GM18951 (cell line): ENCODE data around the gene AGXT2.

Experiments used
- POLR2A ChIP-seq: IDR thresholded peaks from 4 replicates; pipeline ENCODE4 v1.6.1; 2011; ENCODE audit warnings: mild to moderate bottlenecking; ENCODE audit not compliant: insufficient read length, insufficient read depth; ENCODE audit errors: extremely low read depth
- in situ Hi-C: fragments of 300-500 bp; cut with MboI; formaldehyde crosslinking; loops from one replicate; pipeline ENCODE4 v1.12.0; 2022; ENCODE audit warnings: low sequenced_read_pairs, mixed read lengths, inconsistent platforms; ENCODE audit not compliant: unreplicated experiment

AGXT2 gene

DNA sequence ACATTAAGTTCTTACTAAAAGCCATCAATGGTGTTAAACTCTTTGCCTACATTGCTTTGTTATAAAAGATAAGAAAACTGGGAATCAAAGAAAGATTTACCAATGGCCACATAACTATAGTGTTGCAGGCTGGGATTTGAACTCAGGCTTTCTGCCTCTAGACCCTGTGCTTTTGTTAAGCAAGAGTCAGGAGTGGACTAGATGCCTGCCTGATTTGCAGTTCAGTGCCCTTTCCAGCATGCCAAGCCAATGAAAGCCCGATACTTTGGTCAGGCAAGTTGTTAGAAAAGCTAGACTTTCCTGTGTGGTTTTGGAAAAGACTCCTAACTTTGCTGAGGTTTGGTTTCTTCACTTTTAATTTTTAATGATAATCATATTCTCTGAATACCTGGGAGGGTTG lies 21.4 kb upstream of the AGXT2 start:
- no peak for TF ChIP-seq POLR2A
- in situ Hi-C loops: no loop called here

DNA sequence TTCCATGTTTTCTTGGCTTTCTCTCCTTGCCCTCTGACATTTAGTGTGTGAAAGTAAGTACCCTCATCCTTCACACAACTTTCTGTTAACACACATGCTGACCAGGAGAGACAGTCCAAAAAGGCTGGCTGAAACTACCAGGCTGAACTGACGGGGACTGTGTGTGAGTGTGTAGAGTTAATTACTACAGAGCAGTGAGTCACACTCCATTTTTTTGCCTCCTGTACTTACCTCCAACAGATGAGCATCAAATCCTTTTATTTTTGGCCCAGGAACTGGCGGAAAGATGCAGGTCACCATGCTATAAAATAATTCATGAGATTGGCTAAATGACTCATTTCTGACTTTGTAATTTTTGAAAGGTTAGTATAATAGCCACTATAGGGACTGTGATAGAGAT lies 20.2 kb upstream of the AGXT2 start:
- in situ Hi-C loops: no loop called here
- no peak for TF ChIP-seq POLR2A

DNA sequence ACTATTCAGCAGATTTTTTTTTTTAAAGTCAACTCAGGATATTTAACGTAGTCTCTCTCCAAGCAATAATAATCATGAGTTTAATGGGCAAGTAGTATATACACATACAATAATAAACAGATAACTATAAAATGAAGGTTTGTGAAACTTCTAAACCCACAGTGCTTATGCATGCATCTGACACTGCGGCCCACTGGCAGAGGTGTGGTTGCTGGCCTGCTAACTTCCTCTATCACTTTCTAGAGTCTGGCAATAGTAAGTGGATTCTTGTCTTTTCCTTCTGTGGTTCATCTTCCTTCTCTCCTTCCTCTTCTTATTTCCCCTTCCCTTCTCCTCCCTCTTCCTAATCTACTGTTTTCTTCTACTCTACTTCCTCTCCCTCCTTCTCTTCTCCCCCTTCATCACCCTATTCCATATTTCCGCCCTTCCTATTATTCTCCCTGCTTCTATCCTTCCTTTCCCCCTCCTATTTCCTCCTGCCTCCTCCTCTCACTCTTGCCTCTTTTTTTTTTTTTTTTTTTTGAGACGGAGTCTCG lies 18.6 kb upstream of the AGXT2 start:
- in situ Hi-C loops: no loop called here
- no peak for TF ChIP-seq POLR2A

DNA sequence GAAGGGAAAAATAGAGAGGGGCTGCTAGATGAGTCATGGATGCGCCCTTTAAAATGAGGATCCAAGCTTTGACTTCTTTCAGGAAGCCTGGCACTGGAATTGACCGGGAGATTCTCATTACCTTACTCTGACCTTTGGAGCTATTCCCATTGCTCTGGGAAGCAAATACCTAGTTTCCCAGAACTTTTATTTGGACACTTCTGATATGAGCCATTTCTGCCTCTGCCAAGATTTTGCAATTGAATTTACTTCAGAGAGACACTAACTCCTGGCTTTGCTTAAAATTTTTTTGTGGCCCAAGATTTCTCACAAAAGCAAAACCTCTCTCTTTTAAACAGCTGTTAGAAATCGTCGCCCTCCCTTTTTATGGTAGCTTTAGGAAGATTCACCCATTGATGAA lies 15.7 kb upstream of the AGXT2 start:
- in situ Hi-C loops: no loop called here
- TF ChIP-seq POLR2A: no peak

DNA sequence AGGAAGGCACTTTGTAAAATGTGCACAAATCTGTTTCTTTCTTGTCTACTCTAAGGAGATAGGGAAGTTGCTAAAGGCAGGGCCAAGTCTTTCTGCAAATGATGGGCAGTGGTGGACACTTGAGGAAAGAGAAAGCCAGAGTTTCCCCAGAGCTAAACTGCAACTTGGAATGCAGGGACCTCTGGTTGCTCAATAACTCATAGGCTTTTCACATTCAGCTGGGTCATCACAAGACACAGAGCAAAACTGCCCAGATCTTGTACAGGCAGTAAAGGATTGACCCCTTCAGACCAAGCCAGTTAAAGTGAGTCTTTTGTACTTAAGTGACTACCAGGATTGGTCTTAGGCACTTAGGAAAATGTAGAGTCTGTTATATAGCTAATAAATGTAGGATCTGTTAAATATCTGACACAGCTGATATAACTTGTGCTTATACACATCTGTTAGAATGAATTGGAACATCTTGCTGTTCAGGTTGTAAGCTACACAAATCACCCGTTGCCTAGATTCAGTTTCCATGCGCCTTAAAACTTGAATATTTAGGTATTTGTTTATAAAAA lies 13.5 kb upstream of the AGXT2 start:
- in situ Hi-C loops: no loop called here
- no peak for TF ChIP-seq POLR2A

DNA sequence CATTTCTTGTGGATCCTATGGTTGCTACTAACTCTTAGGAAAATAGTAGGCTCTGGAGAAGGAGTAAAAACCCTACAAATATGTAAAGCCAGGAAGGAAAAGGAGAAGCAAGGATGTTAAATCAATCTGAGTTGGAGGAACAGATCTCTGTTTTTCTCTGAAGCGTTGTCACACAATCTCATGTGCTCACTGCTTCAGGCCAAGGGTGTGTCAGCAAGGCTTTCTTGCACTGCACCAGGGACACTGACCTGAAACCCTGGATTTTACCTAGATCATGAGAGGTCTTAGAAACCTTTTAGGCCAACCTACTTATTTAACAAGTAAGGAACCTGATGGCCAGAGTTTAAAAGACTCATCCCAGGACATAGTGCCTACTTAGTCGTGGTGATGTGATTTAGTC lies 12.5 kb upstream of the AGXT2 start:
- no peak for TF ChIP-seq POLR2A
- in situ Hi-C loops: no loop called here

DNA sequence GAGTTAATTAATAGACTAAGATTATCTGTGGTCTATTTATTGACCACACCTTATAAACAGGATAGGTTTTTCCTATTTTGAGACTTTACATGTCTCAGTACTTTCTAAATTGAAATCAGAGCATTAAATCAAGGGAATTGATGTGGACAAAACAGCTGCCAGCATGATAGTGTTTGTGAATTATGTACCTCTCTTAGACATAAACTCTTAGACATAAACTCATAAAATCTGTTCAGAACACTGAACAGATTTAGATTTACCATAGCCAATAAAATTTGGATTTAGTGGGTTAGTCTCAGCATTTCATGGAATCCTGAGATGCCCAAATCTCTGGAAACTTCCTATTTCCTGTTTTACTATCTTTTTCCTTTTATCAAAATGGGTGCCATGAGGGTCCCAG lies 11.5 kb upstream of the AGXT2 start:
- no peak for TF ChIP-seq POLR2A
- in situ Hi-C loops: no loop called here

DNA sequence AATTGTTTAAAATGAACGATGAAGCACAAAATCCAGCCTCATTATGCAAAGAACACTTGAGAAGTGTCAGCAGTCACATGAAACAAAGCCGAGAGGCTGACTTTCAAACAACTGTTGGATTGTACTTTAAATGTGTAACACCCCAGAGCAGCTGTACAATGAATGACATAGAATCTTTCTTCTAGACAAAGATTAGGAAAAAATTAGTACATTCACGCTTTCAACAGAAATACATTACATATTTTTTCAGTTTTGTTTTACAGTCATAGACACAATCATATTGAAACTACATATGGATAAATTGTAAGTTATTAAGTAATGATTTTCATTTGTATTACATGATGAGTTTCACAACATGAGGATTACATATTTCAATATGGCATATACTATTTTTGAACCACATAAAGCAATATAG lies 10.6 kb upstream of the AGXT2 start:
- no peak for TF ChIP-seq POLR2A

DNA sequence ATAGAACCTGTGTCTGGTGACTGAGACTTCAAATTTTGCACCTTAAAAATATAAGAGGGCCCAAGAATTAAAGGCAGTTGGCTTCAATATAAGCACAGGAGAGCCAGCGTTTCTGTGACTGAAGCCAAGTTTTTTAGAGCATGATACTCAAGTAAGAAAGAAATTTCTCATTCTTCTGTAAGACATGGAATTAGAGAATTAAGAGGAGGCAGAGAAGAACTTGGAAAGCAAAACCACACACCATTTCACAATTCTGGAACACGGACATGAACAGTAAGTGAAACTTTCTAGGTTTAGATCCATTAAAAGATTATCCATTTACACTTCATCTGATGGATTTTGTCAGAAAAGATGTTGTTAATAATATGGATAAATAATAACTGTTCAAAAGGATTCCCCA lies 8.9 kb upstream of the AGXT2 start:
- TF ChIP-seq POLR2A: no peak
- in situ Hi-C loops: no loop called here

More for the DNA sequence above, 10.6 kb upstream of the AGXT2 start:
- in situ Hi-C loops: no loop called here

DNA sequence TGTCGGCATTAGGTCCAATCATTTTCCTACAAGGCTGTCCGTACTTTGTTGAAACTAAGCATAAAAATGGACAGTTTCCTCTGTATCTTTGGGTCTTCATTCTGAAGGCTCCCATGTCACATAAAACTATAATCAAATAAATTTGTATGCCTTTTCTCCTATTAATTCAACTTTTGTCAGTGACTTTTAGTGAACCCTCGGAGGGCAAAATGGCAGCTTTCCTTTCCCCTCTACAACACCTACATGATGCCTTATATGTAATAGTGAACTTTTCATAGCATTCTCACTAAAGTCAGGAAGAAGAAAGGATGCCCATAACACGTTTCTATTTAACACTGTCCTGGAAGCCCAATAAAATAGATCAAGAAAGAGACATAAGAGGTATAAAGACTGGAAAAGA lies 5.1 kb upstream of the AGXT2 start:
- TF ChIP-seq POLR2A: no peak
- in situ Hi-C loops: no loop called here

DNA sequence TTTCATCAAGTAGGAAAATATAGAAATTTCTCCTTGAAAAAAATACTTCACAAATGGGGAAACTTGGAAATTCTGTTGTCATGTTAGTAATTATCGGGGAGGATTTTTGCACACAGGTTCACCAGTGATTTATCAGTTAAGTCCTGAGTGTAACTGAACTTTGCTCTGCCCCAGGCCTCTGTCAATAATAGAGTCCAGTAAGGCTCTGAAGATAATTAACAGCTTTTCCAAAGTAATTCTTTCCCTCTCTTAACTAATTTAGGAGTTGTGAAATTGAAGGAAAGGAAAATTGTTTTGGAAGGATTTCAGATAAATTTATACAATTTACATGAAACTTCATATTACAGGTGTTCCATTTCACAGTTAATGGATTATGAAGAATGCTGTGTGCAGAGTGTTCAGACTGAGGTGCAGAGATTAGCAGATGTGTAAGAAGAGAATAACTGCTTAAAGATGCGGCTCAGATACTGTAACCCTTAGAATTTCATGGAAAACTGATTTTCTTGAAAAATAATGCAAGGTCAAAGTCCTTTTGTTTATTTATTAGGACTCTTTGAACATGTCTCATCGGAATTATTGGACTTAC lies 2.9 kb upstream of the AGXT2 start:
- in situ Hi-C loops: no loop called here
- no peak for TF ChIP-seq POLR2A

DNA sequence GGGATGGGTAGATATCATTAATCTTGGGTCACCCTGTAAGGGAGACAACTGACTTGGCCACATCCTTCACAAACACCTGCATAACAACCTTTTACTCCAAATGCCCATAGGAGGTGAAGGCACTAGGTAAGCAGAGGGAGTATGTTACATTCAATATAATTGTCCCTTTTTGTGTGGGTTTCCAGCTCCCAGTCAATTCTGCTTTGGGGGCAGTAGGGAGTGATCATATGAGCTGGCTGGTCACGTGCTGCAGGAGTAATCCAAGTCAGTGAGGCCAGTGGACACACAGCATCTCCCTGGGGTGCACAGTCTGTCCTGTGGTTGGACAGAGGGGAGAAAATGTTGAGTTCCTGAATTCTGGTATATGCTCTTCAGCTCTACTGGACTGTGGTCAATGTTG lies 1.2 kb upstream of the AGXT2 start:
- in situ Hi-C loops: no loop called here
- no peak for TF ChIP-seq POLR2A

DNA sequence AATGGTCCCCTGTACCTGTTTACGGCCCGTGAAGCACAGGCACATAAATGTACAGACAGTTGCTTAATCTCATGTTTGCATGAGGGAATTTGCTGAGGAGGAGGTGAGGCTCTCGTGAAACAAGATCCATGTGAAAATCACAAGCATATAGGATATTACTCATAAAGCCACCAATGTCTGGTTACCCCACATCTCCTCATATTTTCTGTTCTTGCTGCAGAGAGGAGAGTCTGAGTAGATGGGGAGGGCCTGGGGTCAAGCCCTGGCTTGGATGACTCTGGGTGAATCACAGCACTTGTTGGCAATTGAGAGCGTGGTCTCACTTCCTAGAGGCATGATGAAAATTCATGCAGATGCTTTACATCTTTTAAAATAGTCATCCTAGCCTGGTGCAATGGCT lies 975 bp downstream of the AGXT2 start:
- in situ Hi-C loops: no loop called here
- no peak for TF ChIP-seq POLR2A

DNA sequence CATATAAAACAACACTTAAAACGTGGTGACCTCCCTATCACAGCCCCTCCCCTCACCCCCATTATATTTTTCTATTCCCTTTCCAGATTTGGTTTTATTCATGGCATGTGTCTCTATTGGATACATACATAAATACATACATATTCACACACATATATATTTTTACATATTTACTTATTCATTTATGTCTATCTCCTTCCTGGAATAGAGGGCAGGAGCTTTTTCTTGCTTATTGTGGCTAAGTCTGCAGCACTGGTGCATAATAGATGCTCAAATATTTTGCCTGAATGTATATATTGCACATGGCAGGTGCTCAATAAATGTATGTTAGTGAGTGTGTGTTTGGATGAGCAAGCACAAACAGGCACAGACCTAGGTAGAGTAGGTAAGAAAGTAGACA lies 2.5 kb downstream of the AGXT2 start:
- no peak for TF ChIP-seq POLR2A
- in situ Hi-C loops: no loop called here

DNA sequence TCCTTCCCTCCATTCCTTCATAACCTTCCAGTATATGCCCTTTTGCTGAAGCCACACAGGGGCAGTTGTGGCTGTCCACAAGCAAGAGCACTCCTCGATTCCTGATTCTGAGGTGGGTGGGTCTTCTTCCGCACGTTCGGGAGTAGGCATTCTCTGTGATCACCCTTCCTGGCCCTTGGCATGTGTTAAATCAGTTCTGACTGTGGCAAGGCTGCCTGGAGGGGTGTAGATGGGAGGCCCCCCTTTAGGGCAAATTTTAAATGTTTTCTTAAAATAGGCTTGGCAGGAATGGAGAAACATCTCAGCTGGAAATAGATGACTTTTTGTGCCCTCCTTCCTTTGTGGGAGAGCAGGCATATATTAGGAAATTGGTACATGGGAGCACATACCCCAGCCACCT lies 3.1 kb downstream of the AGXT2 start:
- in situ Hi-C loops: no loop called here
- no peak for TF ChIP-seq POLR2A

DNA sequence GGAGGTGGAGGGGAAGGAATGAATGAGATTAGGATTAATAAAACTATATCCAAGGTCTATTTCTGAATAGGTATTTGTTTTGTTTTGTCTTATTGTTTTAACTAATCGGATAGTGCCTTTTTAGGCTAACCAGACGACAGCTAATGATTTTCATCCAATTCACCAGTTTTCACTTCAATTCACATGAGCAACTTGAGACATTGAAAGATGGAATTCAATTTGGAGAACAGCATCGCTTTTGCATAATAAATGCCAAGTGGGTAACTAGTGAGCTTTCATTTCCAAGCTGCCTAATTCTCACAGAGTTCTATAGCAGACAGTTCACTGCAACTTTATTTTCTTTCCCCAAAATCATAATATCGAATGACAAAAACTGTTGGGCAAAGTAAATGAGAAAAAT lies 5.0 kb downstream of the AGXT2 start:
- no peak for TF ChIP-seq POLR2A
- in situ Hi-C loops: no loop called here
